PFSK-1 (cell line): ENCODE results near the gene DCBLD2.

Experiments used
- POLR2AphosphoS5 ChIP-seq: IDR thresholded peaks from 2 replicates; pipeline ENCODE4 v1.6.1; 2012; ENCODE audit warnings: low read depth, mild to moderate bottlenecking, control low read depth, low read length, moderate library complexity
- TAF1 ChIP-seq: IDR thresholded peaks from 2 replicates; pipeline ENCODE4 v1.6.1; 2012; ENCODE audit warnings: low read length, control low read depth, borderline replicate concordance; ENCODE audit not compliant: insufficient read depth
- TF ChIP-seq, protein P1 (sequence below), 2 experiments: IDR thresholded peaks; 2 replicates each; pipeline versions ENCODE4 v1.6.1 to v1.8.0; 2011 to 2012; ENCODE audit warnings: low read depth in 2 of 2, low read length in 2 of 2, control low read depth in 1 of 2, inconsistent platforms in 1 of 2, mild to moderate bottlenecking in 1 of 2, moderate library complexity in 1 of 2; ENCODE audit not compliant: insufficient read depth in 1 of 2

DNA sequence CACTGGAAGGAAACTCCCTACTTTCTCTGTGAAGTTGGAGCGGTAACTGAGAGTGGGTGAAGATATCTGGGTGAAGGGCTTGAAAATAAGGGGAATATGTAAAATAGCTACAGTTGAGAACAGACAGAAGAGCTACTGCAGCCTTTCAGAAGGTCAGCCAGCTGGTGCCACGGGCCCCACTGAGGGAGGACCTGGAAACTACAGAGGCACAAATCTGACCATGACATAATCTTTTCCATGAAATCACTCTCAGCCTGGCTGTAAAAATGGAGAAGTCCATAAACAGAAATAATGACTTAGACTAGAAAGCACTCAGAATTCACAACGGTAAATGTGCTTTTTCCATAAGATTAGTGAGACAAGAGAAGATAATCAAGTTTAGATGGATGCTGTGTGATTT lies 91.9 kb downstream of the DCBLD2 start:
- no peak for TF ChIP-seq POLR2AphosphoS5
- TF ChIP-seq TAF1: no peak
- TF ChIP-seq, protein P1, sequence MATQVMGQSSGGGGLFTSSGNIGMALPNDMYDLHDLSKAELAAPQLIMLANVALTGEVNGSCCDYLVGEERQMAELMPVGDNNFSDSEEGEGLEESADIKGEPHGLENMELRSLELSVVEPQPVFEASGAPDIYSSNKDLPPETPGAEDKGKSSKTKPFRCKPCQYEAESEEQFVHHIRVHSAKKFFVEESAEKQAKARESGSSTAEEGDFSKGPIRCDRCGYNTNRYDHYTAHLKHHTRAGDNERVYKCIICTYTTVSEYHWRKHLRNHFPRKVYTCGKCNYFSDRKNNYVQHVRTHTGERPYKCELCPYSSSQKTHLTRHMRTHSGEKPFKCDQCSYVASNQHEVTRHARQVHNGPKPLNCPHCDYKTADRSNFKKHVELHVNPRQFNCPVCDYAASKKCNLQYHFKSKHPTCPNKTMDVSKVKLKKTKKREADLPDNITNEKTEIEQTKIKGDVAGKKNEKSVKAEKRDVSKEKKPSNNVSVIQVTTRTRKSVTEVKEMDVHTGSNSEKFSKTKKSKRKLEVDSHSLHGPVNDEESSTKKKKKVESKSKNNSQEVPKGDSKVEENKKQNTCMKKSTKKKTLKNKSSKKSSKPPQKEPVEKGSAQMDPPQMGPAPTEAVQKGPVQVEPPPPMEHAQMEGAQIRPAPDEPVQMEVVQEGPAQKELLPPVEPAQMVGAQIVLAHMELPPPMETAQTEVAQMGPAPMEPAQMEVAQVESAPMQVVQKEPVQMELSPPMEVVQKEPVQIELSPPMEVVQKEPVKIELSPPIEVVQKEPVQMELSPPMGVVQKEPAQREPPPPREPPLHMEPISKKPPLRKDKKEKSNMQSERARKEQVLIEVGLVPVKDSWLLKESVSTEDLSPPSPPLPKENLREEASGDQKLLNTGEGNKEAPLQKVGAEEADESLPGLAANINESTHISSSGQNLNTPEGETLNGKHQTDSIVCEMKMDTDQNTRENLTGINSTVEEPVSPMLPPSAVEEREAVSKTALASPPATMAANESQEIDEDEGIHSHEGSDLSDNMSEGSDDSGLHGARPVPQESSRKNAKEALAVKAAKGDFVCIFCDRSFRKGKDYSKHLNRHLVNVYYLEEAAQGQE (IDR thresholded peaks at IDR 0.05; ENCODE audit: insufficient read depth in 1 of 2, low read depth in 2 of 2, low read length in 2 of 2): no peak
